ENCODE measurements around the gene CEP290.
"Not testable (repeated sequence)": the region's sequence is repeated elsewhere in the genome, so short reads cannot be mapped to it uniquely, and the experiment has no call there.

CEP290 gene

DNA sequence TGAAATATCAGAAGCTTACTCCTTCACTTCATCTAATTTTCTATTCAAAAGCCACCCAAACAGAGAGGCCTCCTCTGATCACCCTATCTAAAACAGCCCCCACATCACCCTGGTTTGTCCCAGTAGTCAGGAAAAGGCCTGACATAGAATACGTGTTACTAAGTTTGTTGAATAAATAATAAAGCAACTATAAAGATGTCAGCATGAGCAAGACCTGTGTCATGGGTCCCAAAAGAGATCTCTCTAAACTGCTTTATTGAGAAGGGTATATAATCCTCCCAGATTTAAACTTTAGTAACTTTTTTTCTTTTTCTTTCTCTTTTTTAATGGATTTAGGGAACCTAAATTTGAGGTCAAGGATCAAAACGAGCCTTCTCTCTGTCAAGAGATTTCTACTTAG, 85.3 kb downstream of the CEP290 start:
- no peak for DNase-seq (ENCODE audit: low spot score)

DNA sequence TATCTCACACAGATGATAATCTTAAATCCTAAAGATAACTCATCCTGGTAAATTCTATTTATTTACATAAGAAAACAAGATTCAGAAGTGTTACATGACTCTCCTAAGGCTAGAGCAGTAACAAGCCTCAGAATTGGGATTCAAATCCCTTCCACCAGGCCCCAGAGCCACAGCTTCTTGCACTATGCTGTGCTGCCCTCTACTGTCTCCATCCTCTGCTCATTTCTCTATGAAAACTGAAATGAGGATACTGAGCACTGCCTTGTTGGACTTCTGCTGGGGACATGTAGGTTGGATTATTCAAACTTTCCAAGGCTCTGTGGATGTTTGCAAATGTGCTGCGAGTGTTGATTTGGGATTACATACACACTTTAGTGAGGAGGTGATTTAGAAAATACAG, 89.2 kb downstream of the CEP290 start:
- DNase-seq (ENCODE audit: low spot score), result peak; percentile 52

DNA sequence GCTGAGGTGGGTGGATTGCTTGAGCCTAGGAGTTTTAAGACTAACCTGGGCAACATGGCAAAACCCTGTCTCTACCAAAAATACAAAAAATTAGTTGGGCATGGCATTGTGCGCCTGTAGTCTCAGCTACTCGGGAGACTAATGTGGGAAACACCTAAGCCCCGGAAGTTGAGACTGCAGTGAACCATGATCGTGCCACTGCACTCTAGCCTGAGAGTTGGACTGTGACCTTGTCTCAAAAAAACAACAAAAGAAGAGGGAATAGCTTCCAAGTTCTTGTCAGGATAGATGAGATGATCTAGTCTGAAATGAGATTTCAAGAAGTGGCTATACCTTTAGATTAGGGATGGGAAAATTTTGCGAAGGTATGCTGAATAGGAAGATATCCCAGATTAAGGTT, 97.9 kb downstream of the CEP290 start:
- no peak for DNase-seq (ENCODE audit: low spot score)

DNA sequence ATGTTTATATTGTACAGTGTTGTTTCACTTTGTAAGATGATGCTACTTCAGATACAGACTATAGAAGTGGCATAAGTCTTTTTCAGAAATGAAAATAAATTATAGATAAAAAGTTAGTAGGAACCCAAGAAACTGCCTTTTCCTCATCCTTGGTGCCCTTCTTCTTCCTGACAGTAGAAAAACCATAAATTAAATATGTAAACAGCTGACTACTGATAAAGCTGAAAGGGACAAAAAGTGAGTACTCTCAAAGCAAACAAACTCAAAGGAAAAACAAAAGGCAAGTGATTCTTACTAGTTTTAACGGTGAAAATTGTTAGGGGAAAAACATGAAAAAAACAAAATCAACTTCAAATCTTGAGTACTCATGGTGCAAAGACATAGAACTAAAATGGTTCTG, 104.1 kb downstream of the CEP290 start:
- DNase-seq (ENCODE audit: low spot score), result no peak

DNA sequence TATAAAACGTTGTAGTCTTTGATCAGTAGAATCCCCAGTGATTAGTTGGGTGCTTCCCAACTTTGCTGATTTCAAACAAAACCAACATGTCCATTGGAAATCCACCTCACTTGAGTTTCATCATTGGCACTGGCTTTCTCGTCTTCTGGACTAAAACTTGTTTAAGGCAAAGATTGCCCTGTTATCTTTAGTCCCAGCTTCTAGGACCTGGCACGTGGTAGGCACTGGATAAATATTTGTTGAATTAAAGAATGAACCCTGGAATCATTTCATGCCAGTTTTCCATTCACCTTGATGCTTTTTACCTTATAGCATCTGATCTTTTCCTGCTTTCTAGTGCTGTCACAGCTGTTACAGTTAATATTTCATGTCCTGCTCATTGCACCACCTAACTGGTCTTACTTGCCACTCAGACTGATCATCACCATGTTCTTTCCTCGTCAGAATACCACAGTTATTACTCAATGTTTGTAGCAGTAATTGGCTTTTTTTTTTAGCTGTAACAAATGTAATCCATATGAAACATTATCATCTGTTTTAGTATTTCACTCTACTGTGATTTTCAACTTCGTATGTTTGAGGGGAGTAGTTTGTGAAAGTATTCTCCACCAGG, 105.4 kb downstream of the CEP290 start:
- peak; percentile 53 for DNase-seq (ENCODE audit: low spot score)

DNA sequence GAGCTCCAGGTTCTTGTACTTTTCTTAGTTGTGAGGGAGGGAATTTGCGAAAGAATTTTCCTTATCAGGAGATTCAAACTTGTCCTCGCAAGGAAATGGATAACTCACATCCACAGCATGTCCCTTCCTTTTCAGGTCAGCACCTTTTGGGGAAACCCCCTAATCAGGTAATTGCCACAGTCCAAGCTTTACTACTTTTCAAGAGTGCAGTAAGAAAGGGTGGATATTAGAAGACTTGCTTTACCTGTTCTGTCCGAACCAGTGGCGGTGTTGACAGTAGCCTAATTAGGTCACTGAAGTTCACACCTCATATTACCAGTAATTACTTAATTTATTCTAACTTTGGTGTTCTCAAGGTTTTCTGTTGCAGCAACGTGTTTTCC, 106.0 kb downstream of the CEP290 start:
- peak; percentile 35 for DNase-seq (ENCODE audit: low spot score)

DNA sequence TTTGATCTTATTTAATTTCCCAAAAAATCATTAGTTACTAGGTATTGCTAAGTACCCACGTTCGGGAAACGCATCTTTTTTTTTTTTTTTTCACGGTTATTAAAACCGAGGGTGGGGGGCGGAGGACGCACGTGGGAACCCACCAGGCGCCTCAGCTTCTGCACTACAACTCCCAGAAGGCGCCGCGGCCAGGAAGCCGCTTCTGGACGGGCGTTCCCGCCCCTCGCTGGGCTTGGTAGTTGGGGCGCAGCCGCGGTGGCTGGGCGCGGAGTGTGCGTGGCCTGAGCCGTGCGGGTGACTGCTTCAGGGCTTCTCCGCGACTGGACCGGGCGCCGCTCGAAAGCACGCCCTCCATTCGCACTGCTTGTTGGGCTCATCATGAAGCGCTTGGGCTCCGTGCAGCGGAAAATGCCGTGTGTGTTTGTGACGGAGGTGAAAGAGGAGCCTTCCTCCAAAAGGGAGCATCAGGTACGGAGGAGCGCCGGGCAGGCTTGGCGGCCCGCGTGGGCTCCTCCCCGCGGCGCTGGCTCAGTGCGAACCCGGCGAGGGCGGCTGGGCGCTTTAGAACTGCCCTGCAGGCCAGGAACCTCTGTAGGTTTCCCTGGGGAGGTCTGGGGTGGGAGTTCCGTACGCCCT, 106.5 kb downstream of the CEP290 start:
- peak; percentile 70 for DNase-seq (ENCODE audit: low spot score)

DNA sequence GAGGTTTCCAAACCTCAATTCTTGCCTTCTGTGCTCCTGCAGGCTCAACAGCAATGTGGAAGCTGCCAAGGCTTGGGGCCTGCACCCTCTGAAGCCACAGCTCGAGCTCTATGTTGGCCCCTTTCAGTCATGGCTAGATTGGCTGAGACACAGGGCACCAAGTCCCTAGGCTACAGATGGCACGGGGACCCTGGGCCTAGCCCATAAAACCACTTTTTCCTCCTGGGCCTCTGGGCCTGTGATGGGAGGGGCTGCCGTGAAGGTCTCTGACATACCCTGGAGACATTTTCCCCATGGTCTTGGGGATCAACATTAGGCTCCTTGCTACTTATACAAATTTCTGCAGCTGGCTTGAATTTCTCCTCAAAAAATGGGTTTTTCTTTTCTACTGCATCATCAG, 110.7 kb downstream of the CEP290 start:
- not testable (repeated sequence) for DNase-seq (ENCODE audit: low spot score)

DNA sequence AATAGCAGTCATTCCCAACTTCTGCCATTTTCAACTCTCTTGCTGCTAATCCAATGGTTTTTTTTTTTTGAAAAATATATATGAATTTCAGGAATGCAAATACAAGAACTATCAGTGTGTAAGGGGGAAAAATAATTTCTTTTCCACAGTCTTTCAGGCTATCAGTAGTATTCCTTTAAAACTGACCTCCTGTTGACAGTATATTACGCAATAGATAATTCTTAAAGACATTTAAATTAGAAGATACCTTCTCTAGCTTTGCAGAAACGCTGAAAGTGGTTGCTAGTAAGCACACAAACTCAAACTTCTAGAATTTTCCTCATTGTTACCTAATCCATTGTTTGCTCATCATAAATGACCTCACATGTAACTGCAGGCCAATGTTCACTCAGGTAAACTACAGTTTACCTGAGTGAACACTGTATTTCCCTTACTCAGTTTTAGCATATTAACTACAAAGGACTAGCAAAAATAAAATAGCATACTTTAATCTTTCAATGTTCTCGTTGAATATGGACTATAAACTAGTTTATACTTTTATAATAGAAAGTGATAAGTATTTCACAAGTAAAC, 112.7 kb downstream of the CEP290 start, which contains the start of gene C12orf50:
Gene C12orf50, minus strand, starts transcription at position 309 of the 573 bp plus-strand sequence. CDS start 2,439 bp downstream, outside the sequence.
- no peak for DNase-seq (ENCODE audit: low spot score)

DNA sequence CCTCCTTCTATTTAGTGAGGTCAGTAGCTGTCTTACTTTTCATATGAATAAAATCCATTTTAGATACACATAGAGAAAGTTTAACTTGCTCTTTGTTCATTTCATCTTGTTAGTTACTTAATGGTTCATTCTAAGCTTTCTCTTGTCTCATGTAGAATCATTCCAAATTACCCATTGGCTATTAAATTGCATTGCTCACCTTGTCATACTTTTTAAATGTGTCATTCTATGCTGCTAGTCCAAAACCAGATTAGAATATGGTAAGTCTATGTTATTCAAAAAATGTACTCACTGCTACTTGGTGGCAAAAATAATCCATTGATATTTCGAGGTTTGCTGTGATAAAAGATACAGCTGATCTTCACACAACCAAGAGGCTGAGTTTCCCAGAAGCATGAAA, 115.7 kb downstream of the CEP290 start:
- no peak for DNase-seq (ENCODE audit: low spot score)

DNA sequence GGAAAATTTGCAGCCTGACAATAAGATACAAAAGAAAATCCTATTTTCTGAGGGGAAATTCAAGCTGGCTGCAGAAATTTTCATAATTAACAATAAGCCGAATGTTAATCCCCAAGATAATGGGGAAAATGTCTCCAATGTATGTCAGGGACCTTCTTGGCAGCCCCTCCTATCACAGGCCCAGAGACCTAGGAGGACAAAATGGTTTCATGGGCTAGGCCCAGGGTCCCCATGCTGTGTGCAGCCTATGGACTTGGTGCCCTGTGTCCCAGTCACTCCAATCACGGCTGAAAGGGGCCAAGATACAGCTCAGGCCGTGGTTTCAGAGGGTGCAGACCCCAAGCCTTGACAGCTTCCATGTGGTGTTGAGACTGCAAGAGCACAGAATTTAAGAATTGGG, 123.9 kb downstream of the CEP290 start:
- no peak for DNase-seq (ENCODE audit: low spot score)

DNA sequence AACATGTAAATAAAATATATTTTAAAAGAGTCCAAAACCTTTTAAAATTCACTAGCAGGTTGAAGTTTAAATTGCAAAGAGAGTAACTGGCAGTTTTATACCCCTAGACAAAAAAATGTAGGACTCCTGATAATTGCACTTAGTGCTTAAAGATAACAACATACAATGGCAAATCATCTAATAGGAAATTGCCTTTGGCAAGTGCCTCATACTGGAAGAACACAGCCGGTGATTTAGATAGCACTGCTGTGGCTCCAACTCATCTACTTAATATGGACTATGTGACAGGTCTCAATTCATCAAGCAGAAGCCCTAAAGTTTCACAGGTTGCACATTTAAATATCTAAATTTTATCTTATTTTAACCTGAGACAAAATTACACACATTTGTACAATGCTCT, 126.1 kb downstream of the CEP290 start:
- DNase-seq (ENCODE audit: low spot score), result no peak

DNA sequence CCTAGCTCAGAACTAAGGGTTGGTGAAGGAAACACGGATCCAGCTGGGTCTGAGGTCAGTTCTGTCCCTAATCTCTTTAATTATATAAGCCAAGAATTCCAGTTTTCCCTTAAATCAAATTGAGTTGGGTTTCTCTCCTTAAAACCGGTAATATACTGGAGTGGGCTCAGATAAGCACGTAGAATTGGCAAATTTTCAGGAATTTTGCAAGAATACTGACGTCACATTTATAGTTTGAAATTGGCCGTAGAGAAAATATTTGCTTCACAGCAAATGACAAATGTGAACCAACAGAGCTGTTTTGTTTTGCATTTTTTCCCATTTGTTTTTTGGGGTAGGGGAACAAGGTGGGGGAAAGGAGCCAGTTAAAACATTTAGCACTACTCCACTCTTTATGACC, 130.1 kb downstream of the CEP290 start:
- DNase-seq (ENCODE audit: low spot score), result no peak

DNA sequence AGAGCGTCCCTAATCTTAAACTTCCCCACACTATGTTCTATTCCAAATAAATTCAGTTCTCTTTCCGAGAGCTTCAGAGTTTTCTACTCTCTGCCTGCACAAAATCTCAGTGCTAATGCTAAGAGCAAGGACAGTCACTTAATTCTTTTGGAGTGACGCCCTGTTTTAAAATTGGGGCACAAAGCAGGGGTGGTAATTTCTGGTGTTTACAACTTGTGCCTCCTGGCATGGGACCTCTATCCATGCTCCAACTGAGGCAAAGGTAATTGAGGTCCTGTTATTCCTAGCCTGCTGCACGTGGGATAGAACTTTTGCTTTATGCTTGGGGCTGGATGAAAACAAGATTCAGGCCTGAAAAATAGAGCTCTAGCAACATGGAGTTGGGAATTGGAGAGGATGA, 135.5 kb downstream of the CEP290 start:
- DNase-seq (ENCODE audit: low spot score), result no peak

DNA sequence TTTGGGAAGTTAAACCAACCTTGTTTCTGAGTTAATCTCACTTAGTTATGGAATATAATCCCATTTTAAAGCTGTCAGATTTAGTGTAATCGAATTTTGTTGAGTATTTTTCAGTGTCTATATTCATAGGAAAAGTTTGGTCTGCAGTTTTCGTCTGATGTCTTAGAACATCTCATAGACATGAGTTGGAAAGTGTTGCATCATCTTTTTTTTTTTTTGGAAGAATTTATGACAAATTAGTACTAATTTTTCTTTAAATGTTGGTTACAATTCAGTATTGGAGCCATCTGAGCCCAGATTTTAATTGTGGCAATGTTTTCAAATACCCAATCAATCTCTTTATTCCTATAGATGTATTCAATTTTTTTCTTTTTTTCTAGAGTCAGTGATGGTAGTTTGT, 140.6 kb downstream of the CEP290 start:
- no peak for DNase-seq (ENCODE audit: low spot score)

All from hematopoietic multipotent progenitor cell treated with erythropoietin and hydrocortisone succinate and interleukin-3 and kit ligand, for 17 days (in vitro differentiated cells).